GM20000 (cell line): ENCODE data around the gene APOM.
A peak's percentile ranks its signal among the peaks of the same experiment; 100 is the strongest.

Source experiments
- DNase-seq: peaks from one replicate; pipeline ENCODE4 v3.0.0; 2012; ENCODE audit warnings: low spot score
- CTCF ChIP-seq: IDR thresholded peaks from 2 replicates; pipeline ENCODE4 v1.5.1; 2012; ENCODE audit warnings: mild to moderate bottlenecking, control low read depth; ENCODE audit errors: extremely low read depth, missing control alignments

APOM gene

GRCh38 chr6:31700740-31701401 lies 45.2 kb downstream of the APOM start:
- DNase-seq, result no peak

GRCh38 chr6:31701666-31702404 lies 46.1 kb downstream of the APOM start:
- no peak for TF ChIP-seq CTCF

More at GRCh38 chr6:31700740-31701401, 45.2 kb downstream of the APOM start:
- no peak for TF ChIP-seq CTCF

GRCh38 chr6:31702405-31702818 lies 46.7 kb downstream of the APOM start:
- peak; percentile 42 for DNase-seq
- TF ChIP-seq CTCF, result no peak

More at GRCh38 chr6:31701666-31702404, 46.1 kb downstream of the APOM start:
- no peak for DNase-seq

GRCh38 chr6:31702819-31703716 lies 47.4 kb downstream of the APOM start, which contains the start of gene ABHD16A:
Gene ABHD16A (minus strand): TSS chr6:31703324. CDS start chr6:31703281, 43 bp downstream.
- peak; percentile 97 for DNase-seq
- no peak for TF ChIP-seq CTCF

GRCh38 chr6:31705931-31706330 lies 50.2 kb downstream of the APOM start:
- TF ChIP-seq CTCF, result no peak
- DNase-seq, result no peak

- no peak for DNase-seq
- TF ChIP-seq CTCF, result no peak
Observed at GRCh38 chr6:31706599-31706998, 50.9 kb downstream of the APOM start, which contains the start of gene LY6G6F. Gene LY6G6F (plus strand): TSS chr6:31706866. CDS start chr6:31706907, 41 bp downstream.
